K562 (cell line): ENCODE results near the gene CD52. TPM values are rescaled to one million over a fixed set of nuclear protein-coding genes. Genes with fewer than 3 reads are reported as not detected.

Source experiments
- BCL6 ChIP-seq: fragments of 250-450 bp; sonication (Bioruptor Pico); IDR thresholded peaks from 2 replicates; pipeline ENCODE4 v1.4.0; 2020
- RCOR1 ChIP-seq, 2 experiments: IDR thresholded peaks; 2 replicates each; pipeline ENCODE4 v1.6.1; 2012; ENCODE audit warnings: low read depth in 2 of 2, low read length in 2 of 2, borderline replicate concordance in 1 of 2, improper control_type of control experiment in 1 of 2
- SMARCB1 ChIP-seq: IDR thresholded peaks from 2 replicates; pipeline ENCODE4 v1.6.1; 2011; ENCODE audit warnings: improper control_type of control experiment, low read depth; ENCODE audit not compliant: insufficient read length
- SMC3 ChIP-seq: conservative IDR thresholded peaks from 2 replicates; pipeline ENCODE4 v1.6.1; 2011; ENCODE audit warnings: low read depth, low read length, improper control_type of control experiment; ENCODE audit not compliant: insufficient read depth
- SRSF9 ChIP-seq: fragments of 200-400 bp; formaldehyde crosslinking; IDR thresholded peaks from 2 replicates; pipeline ENCODE4 v1.6.1; 2017; ENCODE audit warnings: low read depth, low read length, borderline replicate concordance
- TAF7 ChIP-seq: fragments of 450-650 bp; IDR thresholded peaks from 2 replicates; pipeline ENCODE4 v1.6.1; 2016; ENCODE audit warnings: missing genetic modification characterization, missing compliant biosample characterization
- ZNF212 ChIP-seq: fragments of 450-650 bp; formaldehyde crosslinking; IDR thresholded peaks from 2 replicates; pipeline ENCODE4 v1.4.0; 2020; ENCODE audit warnings: mild to moderate bottlenecking
- ZNF445 ChIP-seq: fragments of 250-450 bp; sonication (Bioruptor Pico); IDR thresholded peaks from 2 replicates; pipeline ENCODE4 v1.4.0; 2020; ENCODE audit warnings: low read depth, mild to moderate bottlenecking, moderate library complexity
- ZNF583 ChIP-seq: fragments of 250-450 bp; sonication (Bioruptor Pico); IDR thresholded peaks from 2 replicates; pipeline ENCODE4 v1.4.0; 2020
- ZNF699 ChIP-seq: fragments of 250-450 bp; sonication (Bioruptor Pico); IDR thresholded peaks from 2 replicates; pipeline ENCODE4 v1.8.0; 2021; ENCODE audit warnings: mild to moderate bottlenecking, moderate library complexity; ENCODE audit not compliant: insufficient replicate concordance
- polyA plus RNA-seq, 8 experiments: library from polyadenylated mRNA; depleted of rRNA in 4 of 8; stranded (reverse) in 5 of 8; unstranded in 3 of 8; fragments of >200 nt; fragmentation: Nextera tagmentation in 2 of 8; fragmentation: Illumina TruSeq in 1 of 8; extraction: Ambion mirVana in 2 of 8; extraction: Trizol in 1 of 8; gene quantifications; 2 replicates each; pipeline versions ENCODE4 v1.2.1 to v1.2.3, GENCODE V29; 2011 to 2014; ENCODE audit warnings: inconsistent platforms in 1 of 8, missing spikeins in 1 of 8
- total RNA-seq, 7 experiments: library from RNA; depleted of rRNA in 6 of 7; stranded (reverse); fragments of >200 nt in 6 of 7; fragmentation: Illumina TruSeq in 2 of 7; extraction: Trizol in 2 of 7; gene quantifications; 2 replicates each; pipeline versions ENCODE4 v1.2.1 to v1.2.3, GENCODE V29; 2011 to 2021; ENCODE audit warnings: low replicate concordance in 1 of 7
- TF ChIP-seq, protein P1 (sequence below): fragments of 150-350 bp; IDR thresholded peaks from 2 replicates; pipeline ENCODE4 v1.6.1; 2014; ENCODE audit warnings: low read depth, mild to moderate bottlenecking, low read length, borderline replicate concordance
- TF ChIP-seq, protein P2 (sequence below): fragments of 450-650 bp; IDR thresholded peaks from 2 replicates; pipeline ENCODE4 v1.6.1; 2016; ENCODE audit warnings: mild to moderate bottlenecking
- TF ChIP-seq, protein P3 (sequence below), 3 experiments: fragments of 200-800 bp in 1 of 3; sonication (Bioruptor generic) in 1 of 3; sonication (generic) in 1 of 3; formaldehyde crosslinking in 1 of 3; IDR thresholded peaks; 2 replicates each; pipeline versions ENCODE4 v1.6.1 to v1.8.0; 2016 to 2022; ENCODE audit warnings: mild to moderate bottlenecking in 2 of 3, missing compliant biosample characterization in 2 of 3, missing genetic modification characterization in 2 of 3, missing genetic modification reagents in 1 of 3
- TF ChIP-seq, protein P4 (sequence below): fragments of 250-450 bp; sonication (Bioruptor Pico); IDR thresholded peaks from 2 replicates; pipeline ENCODE4 v1.8.0; 2021; ENCODE audit warnings: moderate library complexity, mild to moderate bottlenecking, inconsistent platforms
- TF ChIP-seq, protein P5 (sequence below): fragments of 250-450 bp; sonication (Bioruptor Pico); IDR thresholded peaks from 2 replicates; pipeline ENCODE4 v1.8.0; 2021; ENCODE audit warnings: mild to moderate bottlenecking, moderate library complexity

The CD52 gene
- total and polyA plus RNA-seq, 9 of the 15 experiments (the other 6 are each of a cell fraction or from before 2014, with no cell fraction given), result 34.9 to 488 (median 173) TPM

DNA sequence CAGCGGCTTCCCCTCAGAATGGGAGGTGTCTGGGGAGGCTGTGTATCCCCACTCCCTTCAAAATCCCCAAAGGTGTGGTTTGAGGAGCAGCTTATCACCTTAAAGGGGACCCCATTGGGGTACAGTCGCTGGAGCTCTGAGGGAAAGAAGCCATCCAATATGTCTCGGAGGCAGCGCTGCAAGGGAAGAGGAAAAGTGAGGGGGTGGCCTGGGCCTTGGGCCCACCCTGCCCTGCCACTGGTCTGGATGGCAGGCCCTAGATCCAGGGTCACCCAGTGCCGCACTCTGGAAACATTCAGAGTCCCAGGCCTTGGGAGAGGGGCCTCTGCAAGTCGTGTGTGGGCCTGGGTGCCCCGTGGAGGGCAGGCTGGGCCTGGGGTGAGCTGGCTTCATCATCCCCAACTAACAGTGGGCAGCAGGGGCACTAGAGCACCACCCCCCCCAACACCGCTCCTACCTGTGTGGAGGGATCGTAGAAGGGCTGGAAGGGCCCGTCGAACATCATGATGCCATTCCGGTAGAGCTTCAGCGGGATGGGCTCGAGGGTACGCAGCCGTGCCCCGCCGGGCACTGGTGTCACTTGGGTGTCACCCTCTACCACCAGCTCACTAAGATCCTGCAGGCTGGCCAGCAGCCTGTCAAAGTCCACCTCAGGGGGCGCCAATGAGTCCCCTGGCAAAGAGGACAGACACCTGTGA lies 32.2 kb upstream of the CD52 start (continued):
- TF ChIP-seq, protein P1, sequence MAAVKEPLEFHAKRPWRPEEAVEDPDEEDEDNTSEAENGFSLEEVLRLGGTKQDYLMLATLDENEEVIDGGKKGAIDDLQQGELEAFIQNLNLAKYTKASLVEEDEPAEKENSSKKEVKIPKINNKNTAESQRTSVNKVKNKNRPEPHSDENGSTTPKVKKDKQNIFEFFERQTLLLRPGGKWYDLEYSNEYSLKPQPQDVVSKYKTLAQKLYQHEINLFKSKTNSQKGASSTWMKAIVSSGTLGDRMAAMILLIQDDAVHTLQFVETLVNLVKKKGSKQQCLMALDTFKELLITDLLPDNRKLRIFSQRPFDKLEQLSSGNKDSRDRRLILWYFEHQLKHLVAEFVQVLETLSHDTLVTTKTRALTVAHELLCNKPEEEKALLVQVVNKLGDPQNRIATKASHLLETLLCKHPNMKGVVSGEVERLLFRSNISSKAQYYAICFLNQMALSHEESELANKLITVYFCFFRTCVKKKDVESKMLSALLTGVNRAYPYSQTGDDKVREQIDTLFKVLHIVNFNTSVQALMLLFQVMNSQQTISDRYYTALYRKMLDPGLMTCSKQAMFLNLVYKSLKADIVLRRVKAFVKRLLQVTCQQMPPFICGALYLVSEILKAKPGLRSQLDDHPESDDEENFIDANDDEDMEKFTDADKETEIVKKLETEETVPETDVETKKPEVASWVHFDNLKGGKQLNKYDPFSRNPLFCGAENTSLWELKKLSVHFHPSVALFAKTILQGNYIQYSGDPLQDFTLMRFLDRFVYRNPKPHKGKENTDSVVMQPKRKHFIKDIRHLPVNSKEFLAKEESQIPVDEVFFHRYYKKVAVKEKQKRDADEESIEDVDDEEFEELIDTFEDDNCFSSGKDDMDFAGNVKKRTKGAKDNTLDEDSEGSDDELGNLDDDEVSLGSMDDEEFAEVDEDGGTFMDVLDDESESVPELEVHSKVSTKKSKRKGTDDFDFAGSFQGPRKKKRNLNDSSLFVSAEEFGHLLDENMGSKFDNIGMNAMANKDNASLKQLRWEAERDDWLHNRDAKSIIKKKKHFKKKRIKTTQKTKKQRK, result no peak
- TF ChIP-seq ZNF583 (CRISPR knock-in tag) (no peak), SRSF9 (no peak), ZNF445 (CRISPR knock-in tag) (no peak), SMARCB1 (no peak), RCOR1 (IDR thresholded peaks at IDR 0.05; ENCODE audit: borderline replicate concordance in 1 of 2, low read depth in 2 of 2, low read length in 2 of 2) (0 out of 4 replicates have a peak, but pooled peaks of 1 of the 2 experiments have one; percentile 5), ZNF212 (CRISPR knock-in tag) (no peak), SMC3 (0 out of 2 replicates have a peak, but pooled peaks have one; percentile 24), BCL6 (CRISPR knock-in tag) (no peak), ZNF699 (CRISPR knock-in tag) (no peak), TAF7 (tag) (no peak)
- TF ChIP-seq, protein P2, sequence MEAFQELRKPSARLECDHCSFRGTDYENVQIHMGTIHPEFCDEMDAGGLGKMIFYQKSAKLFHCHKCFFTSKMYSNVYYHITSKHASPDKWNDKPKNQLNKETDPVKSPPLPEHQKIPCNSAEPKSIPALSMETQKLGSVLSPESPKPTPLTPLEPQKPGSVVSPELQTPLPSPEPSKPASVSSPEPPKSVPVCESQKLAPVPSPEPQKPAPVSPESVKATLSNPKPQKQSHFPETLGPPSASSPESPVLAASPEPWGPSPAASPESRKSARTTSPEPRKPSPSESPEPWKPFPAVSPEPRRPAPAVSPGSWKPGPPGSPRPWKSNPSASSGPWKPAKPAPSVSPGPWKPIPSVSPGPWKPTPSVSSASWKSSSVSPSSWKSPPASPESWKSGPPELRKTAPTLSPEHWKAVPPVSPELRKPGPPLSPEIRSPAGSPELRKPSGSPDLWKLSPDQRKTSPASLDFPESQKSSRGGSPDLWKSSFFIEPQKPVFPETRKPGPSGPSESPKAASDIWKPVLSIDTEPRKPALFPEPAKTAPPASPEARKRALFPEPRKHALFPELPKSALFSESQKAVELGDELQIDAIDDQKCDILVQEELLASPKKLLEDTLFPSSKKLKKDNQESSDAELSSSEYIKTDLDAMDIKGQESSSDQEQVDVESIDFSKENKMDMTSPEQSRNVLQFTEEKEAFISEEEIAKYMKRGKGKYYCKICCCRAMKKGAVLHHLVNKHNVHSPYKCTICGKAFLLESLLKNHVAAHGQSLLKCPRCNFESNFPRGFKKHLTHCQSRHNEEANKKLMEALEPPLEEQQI, result no peak
- TF ChIP-seq, protein P3, sequence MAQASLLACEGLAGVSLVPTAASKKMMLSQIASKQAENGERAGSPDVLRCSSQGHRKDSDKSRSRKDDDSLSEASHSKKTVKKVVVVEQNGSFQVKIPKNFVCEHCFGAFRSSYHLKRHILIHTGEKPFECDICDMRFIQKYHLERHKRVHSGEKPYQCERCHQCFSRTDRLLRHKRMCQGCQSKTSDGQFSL (CRISPR knock-in tag; IDR thresholded peaks at IDR 0.05), result no peak; the same call in 1 of the 2 replicates
- TF ChIP-seq, protein P3 (tag; IDR thresholded peaks at IDR 0.05), result no peak
- TF ChIP-seq, protein P4, sequence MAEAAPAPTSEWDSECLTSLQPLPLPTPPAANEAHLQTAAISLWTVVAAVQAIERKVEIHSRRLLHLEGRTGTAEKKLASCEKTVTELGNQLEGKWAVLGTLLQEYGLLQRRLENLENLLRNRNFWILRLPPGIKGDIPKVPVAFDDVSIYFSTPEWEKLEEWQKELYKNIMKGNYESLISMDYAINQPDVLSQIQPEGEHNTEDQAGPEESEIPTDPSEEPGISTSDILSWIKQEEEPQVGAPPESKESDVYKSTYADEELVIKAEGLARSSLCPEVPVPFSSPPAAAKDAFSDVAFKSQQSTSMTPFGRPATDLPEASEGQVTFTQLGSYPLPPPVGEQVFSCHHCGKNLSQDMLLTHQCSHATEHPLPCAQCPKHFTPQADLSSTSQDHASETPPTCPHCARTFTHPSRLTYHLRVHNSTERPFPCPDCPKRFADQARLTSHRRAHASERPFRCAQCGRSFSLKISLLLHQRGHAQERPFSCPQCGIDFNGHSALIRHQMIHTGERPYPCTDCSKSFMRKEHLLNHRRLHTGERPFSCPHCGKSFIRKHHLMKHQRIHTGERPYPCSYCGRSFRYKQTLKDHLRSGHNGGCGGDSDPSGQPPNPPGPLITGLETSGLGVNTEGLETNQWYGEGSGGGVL (CRISPR knock-in tag), result no peak
- TF ChIP-seq, protein P5, sequence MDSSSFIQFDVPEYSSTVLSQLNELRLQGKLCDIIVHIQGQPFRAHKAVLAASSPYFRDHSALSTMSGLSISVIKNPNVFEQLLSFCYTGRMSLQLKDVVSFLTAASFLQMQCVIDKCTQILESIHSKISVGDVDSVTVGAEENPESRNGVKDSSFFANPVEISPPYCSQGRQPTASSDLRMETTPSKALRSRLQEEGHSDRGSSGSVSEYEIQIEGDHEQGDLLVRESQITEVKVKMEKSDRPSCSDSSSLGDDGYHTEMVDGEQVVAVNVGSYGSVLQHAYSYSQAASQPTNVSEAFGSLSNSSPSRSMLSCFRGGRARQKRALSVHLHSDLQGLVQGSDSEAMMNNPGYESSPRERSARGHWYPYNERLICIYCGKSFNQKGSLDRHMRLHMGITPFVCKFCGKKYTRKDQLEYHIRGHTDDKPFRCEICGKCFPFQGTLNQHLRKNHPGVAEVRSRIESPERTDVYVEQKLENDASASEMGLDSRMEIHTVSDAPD, result no peak
